HepG2 (cell line): ENCODE results near the gene SLC20A1.

Experiments
- CENPBD1 ChIP-seq: sonication (generic); formaldehyde crosslinking; IDR thresholded peaks from 2 replicates; pipeline ENCODE4 v1.8.0; 2022; ENCODE audit warnings: missing genetic modification reagents, low read depth, mild to moderate bottlenecking, borderline replicate concordance
- CTCF ChIP-seq: sonication (generic); formaldehyde crosslinking; IDR thresholded peaks from 2 replicates; pipeline ENCODE4 v1.5.0; 2020; ENCODE audit warnings: mild to moderate bottlenecking, missing genetic modification reagents, moderate library complexity
- EZH2 ChIP-seq: conservative IDR thresholded peaks from 2 replicates; pipeline ENCODE4 v1.6.1; 2012; ENCODE audit warnings: mild to moderate bottlenecking, low read depth, low read length, moderate library complexity
- FOXM1 ChIP-seq: sonication (generic); formaldehyde crosslinking; IDR thresholded peaks from 2 replicates; pipeline ENCODE4 v1.5.0; 2020; ENCODE audit warnings: missing genetic modification reagents
- GABPA ChIP-seq, 2 experiments: IDR thresholded peaks; 2 replicates each; pipeline ENCODE4 v1.6.1; 2011 to 2016; ENCODE audit warnings: low read depth in 2 of 2, low read length in 1 of 2, missing biosample characterization in 1 of 2, missing genetic modification characterization in 1 of 2
- JUN ChIP-seq: sonication (generic); formaldehyde crosslinking; IDR thresholded peaks from 2 replicates; pipeline ENCODE4 v1.4.0; 2020; ENCODE audit warnings: mild to moderate bottlenecking, missing genetic modification reagents
- KDM2A ChIP-seq: sonication (generic); formaldehyde crosslinking; IDR thresholded peaks from 2 replicates; pipeline ENCODE4 v1.4.0; 2020; ENCODE audit warnings: low read depth, missing genetic modification reagents, borderline replicate concordance
- PHF20 ChIP-seq: sonication (generic); formaldehyde crosslinking; IDR thresholded peaks from 2 replicates; pipeline ENCODE4 v1.5.0; 2020; ENCODE audit warnings: mild to moderate bottlenecking, missing genetic modification reagents
- POLR2A ChIP-seq, 2 experiments: IDR thresholded peaks; 2 replicates each; pipeline ENCODE4 v1.6.1; 2011; ENCODE audit warnings: low read depth in 2 of 2, low read length in 2 of 2, mild to moderate bottlenecking in 1 of 2, moderate library complexity in 1 of 2; ENCODE audit not compliant: insufficient read depth in 1 of 2
- SMYD3 ChIP-seq: sonication (generic); formaldehyde crosslinking; IDR thresholded peaks from 2 replicates; pipeline ENCODE4 v1.8.1; 2023; ENCODE audit warnings: mild to moderate bottlenecking, missing genetic modification reagents
- ZBTB4 ChIP-seq: sonication (generic); formaldehyde crosslinking; IDR thresholded peaks from 2 replicates; pipeline ENCODE4 v1.4.0; 2020; ENCODE audit warnings: missing genetic modification reagents, mild to moderate bottlenecking, borderline replicate concordance
- ZFP1 ChIP-seq: IDR thresholded peaks from 2 replicates; pipeline ENCODE4 v1.6.1; 2016
- ZMYM2 ChIP-seq: sonication (generic); formaldehyde crosslinking; IDR thresholded peaks from 2 replicates; pipeline ENCODE4 v1.8.0; 2022; ENCODE audit warnings: mild to moderate bottlenecking, missing genetic modification reagents
- ZZZ3 ChIP-seq: sonication (generic); formaldehyde crosslinking; IDR thresholded peaks from 2 replicates; pipeline ENCODE4 v1.4.0; 2020; ENCODE audit warnings: missing genetic modification reagents, mild to moderate bottlenecking, borderline replicate concordance

- TF ChIP-seq FOXM1 (CRISPR knock-in tag): no peak
- TF ChIP-seq SMYD3 (CRISPR knock-in tag): no peak
- TF ChIP-seq JUN (CRISPR knock-in tag): no peak
- no peak for TF ChIP-seq POLR2A (IDR thresholded peaks at IDR 0.05; ENCODE audit: insufficient read depth in 1 of 2, low read depth in 2 of 2, low read length in 2 of 2)
- TF ChIP-seq ZMYM2 (CRISPR knock-in tag): no peak
- TF ChIP-seq GABPA (IDR thresholded peaks at IDR 0.05; ENCODE audit: low read depth, low read length): no peak
- TF ChIP-seq GABPA (CRISPR knock-in tag; IDR thresholded peaks at IDR 0.05; ENCODE audit: low read depth): no peak
- no peak for TF ChIP-seq ZZZ3
- TF ChIP-seq ZBTB4: no peak
- no peak for TF ChIP-seq KDM2A (CRISPR knock-in tag)
- TF ChIP-seq EZH2: no peak
- TF ChIP-seq PHF20 (CRISPR knock-in tag): no peak
- no peak for TF ChIP-seq CTCF (CRISPR knock-in tag)
- no peak for TF ChIP-seq ZFP1 (CRISPR knock-in tag)
- TF ChIP-seq CENPBD1 (CRISPR knock-in tag): no peak
These were observed 48.4 kb downstream of the SLC20A1 start for GRCh38 chr2:112694182-112694581.
